Lower lobe of right lung (tissue), 2 donors: ENCODE measurements around the gene KCTD5. TPM values are rescaled to one million over a fixed set of nuclear protein-coding genes. Genes with fewer than 3 reads are reported as not detected.
"Not testable (repeated sequence)": the region's sequence is repeated elsewhere in the genome, so short reads cannot be mapped to it uniquely, and the experiment has no call there.

Source experiments
- ATAC-seq, 2 donors: fragments of 200-7000 bp; cut with Tn5 transposase; one replicate each; pipeline ENCODE4 v1.9.1; 2020 to 2022; ENCODE audit warnings: mild to moderate bottlenecking in 2 of 2, moderate library complexity in 2 of 2
- DNase-seq: peaks from one replicate; pipeline ENCODE4 v3.0.0-alpha.2; 2020
- H3K27ac ChIP-seq: fragments of 200-600 bp; one replicate; pipeline ENCODE4 v1.8.0; 2022
- H3K27me3 ChIP-seq: fragments of 200-600 bp; one replicate; pipeline ENCODE4 v1.8.0; 2022; ENCODE audit warnings: low read depth
- H3K36me3 ChIP-seq: fragments of 200-600 bp; one replicate; pipeline ENCODE4 v1.8.0; 2022; ENCODE audit warnings: mild to moderate bottlenecking
- H3K4me1 ChIP-seq: fragments of 200-600 bp; one replicate; pipeline ENCODE4 v1.8.0; 2022
- H3K4me3 ChIP-seq: fragments of 200-600 bp; one replicate; pipeline ENCODE4 v1.8.0; 2022; ENCODE audit warnings: mild to moderate bottlenecking
- H3K9me3 ChIP-seq: fragments of 200-600 bp; one replicate; pipeline ENCODE4 v1.8.0; 2022
- intact Hi-C: fragments of 100-400 bp; cut with DNase I; formaldehyde crosslinking; loops from one replicate; pipeline ENCODE4 v1.11.0; 2022
- long read RNA-seq: library from polyadenylated mRNA; unstranded; transcript quantifications from one replicate; pipeline ENCODE4 v2.0.0, GENCODE V29; 2021
- total RNA-seq: library from RNA; stranded (reverse); fragmentation: NEBNext Ultra II Directional; extraction: Animal tissue kit (Norgen Biotek cat#: 25700); gene quantifications from one replicate; pipeline ENCODE4 v1.2.1, GENCODE V29; 2021
- TF ChIP-seq, protein P1 (sequence below): fragments of 200-600 bp; IDR thresholded peaks from one replicate; pipeline ENCODE4 v1.8.0; 2022; ENCODE audit warnings: antibody characterized with exemption, mild to moderate bottlenecking
- donor health status: DM: no; HTN: yes; CAD: no; lungs with severe emphysema.

Gene KCTD5, protein sequence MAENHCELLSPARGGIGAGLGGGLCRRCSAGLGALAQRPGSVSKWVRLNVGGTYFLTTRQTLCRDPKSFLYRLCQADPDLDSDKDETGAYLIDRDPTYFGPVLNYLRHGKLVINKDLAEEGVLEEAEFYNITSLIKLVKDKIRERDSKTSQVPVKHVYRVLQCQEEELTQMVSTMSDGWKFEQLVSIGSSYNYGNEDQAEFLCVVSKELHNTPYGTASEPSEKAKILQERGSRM
- 24.8 TPM for total RNA-seq
- long read RNA-seq, transcript KCTD5-201 (6 exons, 2,482 nt), result major isoform, 44 of 62 reads
- long read RNA-seq, partial matches to known transcripts, result 5 of 62 reads
- long read RNA-seq, other reads (novel, unspliced or antisense), result 13 of 62 reads

DNA sequence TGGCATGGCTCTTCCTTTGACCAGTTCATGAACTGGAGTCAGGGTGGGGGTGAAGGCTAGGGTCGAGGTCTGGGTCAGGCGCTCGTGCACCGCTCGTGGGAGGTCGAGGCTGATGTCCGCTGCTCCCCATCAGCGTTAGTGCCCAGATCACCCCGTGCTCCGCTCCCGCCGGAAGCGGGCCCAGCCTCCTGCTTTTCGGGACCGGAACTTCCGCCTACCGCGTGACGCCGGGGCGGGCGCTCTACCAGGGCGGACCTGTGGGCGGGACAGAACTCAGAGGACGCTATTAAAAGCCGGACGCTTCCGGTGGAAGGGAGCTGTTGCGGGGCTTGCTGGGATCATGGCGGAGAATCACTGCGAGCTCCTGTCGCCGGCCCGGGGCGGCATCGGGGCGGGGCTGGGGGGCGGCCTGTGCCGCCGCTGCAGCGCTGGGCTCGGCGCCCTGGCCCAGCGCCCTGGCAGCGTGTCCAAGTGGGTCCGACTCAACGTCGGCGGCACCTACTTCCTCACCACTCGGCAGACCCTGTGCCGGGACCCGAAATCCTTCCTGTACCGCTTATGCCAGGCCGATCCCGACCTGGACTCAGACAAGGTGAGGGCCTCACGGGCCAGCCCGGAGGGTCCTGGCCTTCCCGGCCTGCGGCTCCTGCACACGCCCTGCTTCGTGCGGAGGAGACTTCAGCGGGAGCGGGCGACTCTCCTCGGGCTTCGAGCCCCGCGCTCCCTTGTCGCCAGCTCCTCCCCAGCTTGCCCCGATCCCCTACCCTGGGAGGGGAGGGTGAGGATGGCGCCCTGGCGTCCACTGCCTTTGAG lies at the start of gene KCTD5:
TSS of gene KCTD5 (plus strand) at position 315 of the 813 bp plus-strand sequence. CDS start at position 341, 26 bp downstream.
- H3K36me3 ChIP-seq, result no peaks in the 10 kb centered on the region
- peak within 1 kb of the TSS; percentile 100 for H3K4me3 ChIP-seq
- H3K27ac ChIP-seq, result peak within 1 kb of the TSS; percentile 94
- peak; percentile 97 for DNase-seq
- H3K9me3 ChIP-seq, result no peaks in the 10 kb centered on the region
- intact Hi-C loops, result no loop called here
- peak; percentile 97 to 98 for ATAC-seq
- TF ChIP-seq, protein P1, sequence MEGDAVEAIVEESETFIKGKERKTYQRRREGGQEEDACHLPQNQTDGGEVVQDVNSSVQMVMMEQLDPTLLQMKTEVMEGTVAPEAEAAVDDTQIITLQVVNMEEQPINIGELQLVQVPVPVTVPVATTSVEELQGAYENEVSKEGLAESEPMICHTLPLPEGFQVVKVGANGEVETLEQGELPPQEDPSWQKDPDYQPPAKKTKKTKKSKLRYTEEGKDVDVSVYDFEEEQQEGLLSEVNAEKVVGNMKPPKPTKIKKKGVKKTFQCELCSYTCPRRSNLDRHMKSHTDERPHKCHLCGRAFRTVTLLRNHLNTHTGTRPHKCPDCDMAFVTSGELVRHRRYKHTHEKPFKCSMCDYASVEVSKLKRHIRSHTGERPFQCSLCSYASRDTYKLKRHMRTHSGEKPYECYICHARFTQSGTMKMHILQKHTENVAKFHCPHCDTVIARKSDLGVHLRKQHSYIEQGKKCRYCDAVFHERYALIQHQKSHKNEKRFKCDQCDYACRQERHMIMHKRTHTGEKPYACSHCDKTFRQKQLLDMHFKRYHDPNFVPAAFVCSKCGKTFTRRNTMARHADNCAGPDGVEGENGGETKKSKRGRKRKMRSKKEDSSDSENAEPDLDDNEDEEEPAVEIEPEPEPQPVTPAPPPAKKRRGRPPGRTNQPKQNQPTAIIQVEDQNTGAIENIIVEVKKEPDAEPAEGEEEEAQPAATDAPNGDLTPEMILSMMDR, result no peak
- H3K4me1 ChIP-seq, result peaks cover 29% of the 10 kb centered on the region
- H3K27me3 ChIP-seq, result no peaks in the 10 kb centered on the region

DNA sequence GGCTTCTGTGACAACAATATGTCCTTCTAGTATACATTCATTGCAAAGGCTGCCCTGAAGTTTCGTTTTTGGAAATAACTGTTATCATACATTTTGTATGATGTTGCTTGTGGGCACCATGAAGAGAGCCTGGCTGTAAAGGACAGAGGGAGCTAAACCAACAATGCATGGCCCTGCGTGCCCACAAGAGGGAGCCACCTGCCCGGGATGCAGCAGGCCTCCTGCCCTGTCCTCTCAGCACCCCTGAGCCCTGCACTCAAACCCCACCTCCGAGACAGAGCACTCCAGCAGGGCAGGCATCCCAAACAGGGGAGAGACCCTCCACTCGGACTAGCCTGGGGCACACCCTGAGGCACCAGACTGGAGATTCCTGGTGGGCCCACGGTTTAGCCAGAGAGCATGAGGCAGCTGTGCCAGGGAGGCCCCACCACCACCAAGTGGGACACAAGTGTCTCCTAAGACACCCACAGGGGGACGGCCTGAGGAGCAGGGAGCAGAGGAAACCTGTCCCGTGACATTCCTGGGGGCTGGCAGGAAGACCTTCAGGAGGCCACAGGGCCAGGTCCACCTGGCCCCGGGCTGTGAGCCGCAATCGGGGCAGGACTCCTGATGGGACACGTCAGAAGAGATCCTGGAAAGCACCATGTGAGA lies 43.1 kb upstream of the KCTD5 start:
- H3K27ac ChIP-seq, H3K36me3 ChIP-seq, H3K4me3 ChIP-seq, H3K4me1 ChIP-seq, intact Hi-C loops, H3K27me3 ChIP-seq, H3K9me3 ChIP-seq: not testable (repeated sequence)
- DNase-seq, result peak; percentile 57
- ATAC-seq, result peak; percentile 83 to 90
- TF ChIP-seq, protein P1, result peak; percentile 14

DNA sequence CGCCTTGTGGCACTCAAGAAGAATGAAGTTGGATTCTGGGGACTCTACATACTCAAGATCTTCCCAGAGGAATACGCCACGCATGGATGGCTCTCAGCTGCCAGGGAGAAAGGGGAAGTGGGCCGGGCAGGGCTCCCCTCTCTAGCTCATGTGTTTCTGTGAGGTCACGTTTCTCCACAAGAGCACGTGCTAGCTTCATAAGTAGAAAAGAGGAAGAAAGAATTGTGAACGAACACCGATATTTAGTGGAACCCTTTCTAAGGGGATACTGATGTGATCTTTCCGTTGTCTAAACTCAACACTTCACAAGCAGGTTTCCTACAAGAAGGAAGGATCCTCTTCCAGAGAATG lies 42.6 kb upstream of the KCTD5 start:
- H3K27me3 ChIP-seq, H3K27ac ChIP-seq, H3K9me3 ChIP-seq, intact Hi-C loops, H3K4me3 ChIP-seq, H3K4me1 ChIP-seq, H3K36me3 ChIP-seq, DNase-seq: not testable (repeated sequence)
- ATAC-seq, result peak; percentile 63 to 72

DNA sequence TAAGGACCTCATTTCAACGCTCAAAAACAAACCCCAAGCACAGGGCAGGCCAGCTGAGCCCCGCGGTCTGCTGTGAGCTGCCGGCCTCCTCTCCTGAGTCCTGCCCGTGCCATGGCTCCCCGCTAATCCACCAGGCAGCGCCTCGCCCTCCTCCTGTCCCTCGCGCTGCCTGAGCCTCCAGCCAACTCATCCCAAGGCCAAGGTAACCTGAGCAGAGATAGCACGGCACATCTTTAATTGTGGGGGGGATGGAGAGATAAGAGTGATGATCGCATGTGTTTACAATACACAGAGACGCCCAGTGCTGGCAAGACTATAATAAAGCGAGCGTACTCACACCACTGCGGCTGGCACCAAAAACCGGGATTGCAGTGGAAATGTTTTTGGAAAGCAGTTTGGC lies 39.8 kb upstream of the KCTD5 start:
- intact Hi-C loops, ATAC-seq, H3K4me3 ChIP-seq: not testable (repeated sequence)

DNA sequence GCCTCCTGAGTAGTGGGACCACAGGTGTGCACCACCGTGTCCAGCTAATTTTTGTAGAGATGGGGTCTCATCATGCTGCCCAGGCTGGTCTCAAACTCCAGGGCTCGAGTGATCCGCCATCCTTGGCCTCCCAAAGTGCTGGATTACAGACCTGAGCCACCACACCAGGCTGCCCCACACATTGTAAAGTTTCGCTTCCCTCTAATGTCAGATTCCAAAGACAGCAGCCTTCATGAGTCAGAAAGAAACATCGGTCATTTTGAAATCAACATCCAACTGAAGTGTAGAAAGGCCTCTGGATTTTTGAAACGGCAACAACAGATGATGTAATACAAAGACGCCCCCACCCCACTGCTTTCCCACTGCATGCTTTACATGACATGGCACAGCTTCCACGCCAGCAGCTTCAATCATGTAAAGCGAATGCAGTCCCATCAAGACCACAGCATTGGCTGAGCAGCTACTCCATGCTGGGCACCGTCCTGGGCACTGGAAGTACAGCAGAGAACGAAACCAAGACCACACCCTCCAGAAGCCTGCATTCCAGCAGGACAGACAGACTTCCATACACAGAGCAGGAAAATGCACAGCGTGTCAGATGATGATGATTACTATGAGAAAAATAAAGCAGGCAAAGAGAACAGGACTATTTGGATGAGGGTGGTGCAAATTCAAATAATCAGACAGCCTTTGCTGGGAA lies 37.4 kb upstream of the KCTD5 start:
- peak; percentile 57 to 77 for ATAC-seq
- H3K4me3 ChIP-seq, intact Hi-C loops, H3K4me1 ChIP-seq, H3K36me3 ChIP-seq, DNase-seq, H3K27ac ChIP-seq, H3K27me3 ChIP-seq, H3K9me3 ChIP-seq: not testable (repeated sequence)

More for the DNA sequence above, 39.8 kb upstream of the KCTD5 start:
- H3K9me3 ChIP-seq, H3K36me3 ChIP-seq, H3K4me1 ChIP-seq, H3K27me3 ChIP-seq, DNase-seq, H3K27ac ChIP-seq: not testable (repeated sequence)

DNA sequence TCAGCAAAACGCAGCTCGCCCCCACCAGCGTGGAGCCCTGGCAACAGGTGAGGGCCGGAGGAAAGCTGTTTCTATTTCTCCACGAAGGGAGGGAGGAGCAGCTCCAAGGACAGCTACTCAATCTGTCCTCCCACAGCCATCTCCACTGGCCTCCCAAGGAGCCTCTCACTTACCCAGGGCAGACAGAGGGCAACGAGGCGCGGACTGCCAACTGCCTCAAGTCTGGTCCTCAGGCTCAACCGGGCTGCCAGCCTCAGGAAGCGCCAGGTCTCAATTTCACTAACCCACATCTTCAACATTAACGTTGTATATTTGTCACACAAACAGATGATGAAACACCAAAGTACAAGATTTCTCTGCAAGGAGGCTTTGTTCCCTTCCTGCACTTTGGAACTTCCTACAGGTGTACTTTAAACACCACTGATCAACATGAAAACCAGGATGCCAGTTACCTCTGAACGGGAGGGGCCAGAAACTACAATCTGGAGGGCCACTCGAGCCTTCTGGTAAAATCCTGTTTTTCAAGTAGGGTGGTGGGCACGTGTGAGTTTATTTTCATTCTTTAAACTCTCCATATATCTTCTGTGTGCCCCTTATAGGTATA lies 31.0 kb upstream of the KCTD5 start:
- DNase-seq, H3K36me3 ChIP-seq, H3K27me3 ChIP-seq, H3K27ac ChIP-seq, H3K4me3 ChIP-seq, H3K9me3 ChIP-seq, H3K4me1 ChIP-seq, intact Hi-C loops: not testable (repeated sequence)
- peak; percentile 76 to 84 for ATAC-seq

DNA sequence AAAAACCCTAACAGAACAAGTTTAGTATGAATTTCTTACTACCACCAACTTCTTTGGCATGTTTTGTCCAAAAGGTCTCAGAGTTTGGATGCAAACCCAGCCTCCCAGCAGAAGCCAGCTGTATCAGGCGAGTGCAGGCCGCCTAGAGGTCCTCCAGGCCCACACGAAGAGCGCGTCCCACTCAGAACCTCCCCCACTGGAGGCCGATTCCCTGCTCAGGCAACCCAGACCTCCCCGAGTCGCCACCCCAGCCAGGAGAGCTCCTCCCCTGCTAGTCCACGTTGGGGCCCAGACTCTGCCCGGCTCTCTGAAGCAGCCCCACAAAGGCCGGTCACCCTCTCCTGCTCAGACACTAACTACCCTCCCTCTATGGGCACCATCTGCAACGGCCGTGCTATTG lies 28.4 kb upstream of the KCTD5 start:
- intact Hi-C loops, ATAC-seq: not testable (repeated sequence)

DNA sequence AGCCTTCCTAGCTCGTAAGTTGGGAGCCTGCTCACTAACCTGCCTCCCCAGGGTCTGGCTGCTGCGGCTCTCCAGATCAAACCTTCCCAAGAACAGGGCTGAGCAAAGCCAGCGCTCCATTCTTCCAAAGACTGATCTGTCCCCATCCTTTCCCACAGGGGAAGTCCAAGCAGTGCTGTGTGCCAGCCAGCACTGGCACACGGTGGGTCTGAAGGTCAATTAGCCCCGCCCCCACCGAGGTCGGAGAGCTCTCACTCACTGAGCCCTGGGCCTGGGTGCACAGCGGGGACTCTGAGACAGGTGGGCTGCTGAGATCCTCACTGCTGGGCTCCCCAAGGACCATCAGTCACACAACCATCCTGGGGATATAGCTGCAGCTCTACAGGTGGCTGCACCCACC lies 27.4 kb upstream of the KCTD5 start:
- H3K27ac ChIP-seq, intact Hi-C loops: not testable (repeated sequence)

More for the DNA sequence above, 28.4 kb upstream of the KCTD5 start:
- H3K9me3 ChIP-seq, H3K36me3 ChIP-seq, H3K27ac ChIP-seq, H3K4me1 ChIP-seq, DNase-seq, H3K4me3 ChIP-seq, H3K27me3 ChIP-seq: not testable (repeated sequence)

More for the DNA sequence above, 27.4 kb upstream of the KCTD5 start:
- H3K9me3 ChIP-seq, DNase-seq, H3K4me3 ChIP-seq, ATAC-seq, H3K27me3 ChIP-seq, H3K4me1 ChIP-seq, H3K36me3 ChIP-seq: not testable (repeated sequence)
